ENCODE data around the gene RPS14.

The RPS14 gene

DNA sequence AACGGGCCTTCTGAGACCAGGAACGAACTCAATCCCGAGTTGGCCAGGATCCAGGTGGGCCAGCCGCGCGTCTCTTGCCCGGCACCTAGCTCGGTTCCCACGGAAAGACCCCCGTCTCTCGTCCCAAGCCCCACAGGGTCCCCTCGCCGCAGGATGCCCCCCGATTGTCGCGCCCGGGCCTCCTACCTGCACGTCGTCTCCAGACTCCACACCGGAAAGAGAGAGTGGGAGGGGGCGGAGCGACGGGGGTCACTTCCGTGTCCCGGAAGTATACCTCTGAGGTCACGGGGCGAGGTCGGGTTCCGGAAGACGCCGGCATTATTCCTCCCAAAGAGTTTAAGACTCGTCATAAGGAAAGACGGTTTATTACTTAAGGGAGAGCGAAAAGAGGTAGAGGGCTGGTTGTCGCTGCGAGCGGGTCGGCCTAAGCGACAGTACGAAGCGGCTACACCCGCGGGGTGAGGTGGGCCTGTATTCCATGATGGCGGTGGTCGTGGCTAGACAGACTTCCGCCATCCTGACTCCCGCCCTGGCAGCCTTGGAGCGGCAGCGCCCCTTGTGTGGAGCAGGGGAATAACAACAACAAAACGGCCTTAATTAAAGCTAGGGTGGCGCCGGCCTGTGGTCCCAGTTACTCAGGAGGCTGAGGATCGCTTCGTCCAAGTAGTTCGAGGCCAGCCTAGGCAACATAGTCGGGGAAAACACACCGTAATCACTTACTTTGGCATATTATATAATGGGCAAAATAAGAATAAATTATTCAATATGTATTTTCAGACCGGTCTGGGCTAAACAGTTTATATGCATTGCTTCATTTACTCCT is at the start of gene RPS14:
TSS of gene RPS14 (minus strand) at position 223 of the 823 bp plus-strand sequence. CDS start 2,006 bp downstream, outside the sequence.
- peak; percentile 92 for DNase-seq

GRCh38 chr5:150498971-150499370 is 49.4 kb upstream of the RPS14 start:
- DNase-seq: no peak

- DNase-seq: no peak
These were observed 49.0 kb upstream of the RPS14 start for GRCh38 chr5:150498501-150498900.

GRCh38 chr5:150497989-150498317 is 48.4 kb upstream of the RPS14 start:
- DNase-seq: no peak

GRCh38 chr5:150497274-150497988 is 47.9 kb upstream of the RPS14 start:
- DNase-seq: no peak

GRCh38 chr5:150496534-150496933 is 47.0 kb upstream of the RPS14 start:
- DNase-seq: no peak

GRCh38 chr5:150496098-150496497 is 46.6 kb upstream of the RPS14 start:
- DNase-seq: no peak

DNA sequence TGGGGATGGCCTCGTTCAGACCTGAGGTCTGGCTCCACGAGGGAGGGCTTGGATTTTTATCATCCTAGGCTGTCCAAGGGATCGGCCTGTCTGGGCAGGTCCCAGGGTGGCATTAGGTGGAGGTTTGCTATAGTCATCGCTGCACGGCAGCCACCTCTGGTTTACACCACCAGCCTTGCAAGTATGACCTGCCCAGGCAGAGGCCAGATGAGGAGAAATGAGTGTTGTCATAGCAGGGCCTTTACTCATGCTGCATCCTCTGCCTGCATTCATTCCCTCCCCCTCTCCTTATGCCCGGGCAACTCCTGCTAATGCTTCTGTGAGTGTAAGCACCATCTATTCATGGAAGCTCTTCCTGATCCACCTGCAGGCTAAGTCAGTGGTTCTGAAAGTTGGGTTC is 43.1 kb upstream of the RPS14 start:
- no peak for DNase-seq

DNA sequence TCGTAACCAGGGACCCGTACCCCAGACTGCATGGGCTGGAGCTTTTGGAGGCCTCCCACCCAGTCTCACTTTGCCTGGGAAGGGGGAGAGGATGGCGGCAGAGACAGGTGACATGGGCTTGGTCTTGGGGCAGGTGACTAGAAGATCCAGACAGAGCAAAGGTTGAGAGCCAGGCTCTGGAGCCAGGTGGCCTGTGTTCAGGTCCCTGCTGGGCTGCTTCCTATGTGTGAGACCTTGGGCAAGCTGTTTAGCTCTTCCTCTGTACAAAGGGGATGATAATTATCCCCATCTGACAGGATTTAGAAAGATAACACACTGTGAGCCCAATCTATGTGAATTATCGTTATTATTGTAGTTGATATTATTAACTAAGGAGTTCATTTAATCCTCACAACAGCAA is 42.3 kb upstream of the RPS14 start:
- no peak for DNase-seq

DNA sequence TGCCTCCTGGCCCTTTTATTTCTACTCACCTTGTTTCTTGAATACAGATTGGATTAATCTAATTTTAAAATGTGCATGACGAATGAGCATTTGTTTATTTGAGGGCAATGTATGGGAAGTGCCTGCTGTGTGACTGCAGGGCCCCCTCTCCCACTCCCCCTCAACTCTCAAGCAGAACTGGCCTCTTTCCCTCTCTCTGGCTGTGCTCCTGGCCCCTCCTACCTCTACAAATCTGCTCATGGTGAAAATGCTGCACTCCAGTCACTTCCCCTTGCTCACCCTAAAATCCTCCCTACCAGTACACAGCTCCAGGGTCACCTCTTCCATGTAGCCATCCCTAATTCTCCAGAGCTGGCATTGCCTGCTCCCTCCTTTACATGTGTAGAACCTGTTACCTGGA is 41.2 kb upstream of the RPS14 start:
- no peak for DNase-seq

DNA sequence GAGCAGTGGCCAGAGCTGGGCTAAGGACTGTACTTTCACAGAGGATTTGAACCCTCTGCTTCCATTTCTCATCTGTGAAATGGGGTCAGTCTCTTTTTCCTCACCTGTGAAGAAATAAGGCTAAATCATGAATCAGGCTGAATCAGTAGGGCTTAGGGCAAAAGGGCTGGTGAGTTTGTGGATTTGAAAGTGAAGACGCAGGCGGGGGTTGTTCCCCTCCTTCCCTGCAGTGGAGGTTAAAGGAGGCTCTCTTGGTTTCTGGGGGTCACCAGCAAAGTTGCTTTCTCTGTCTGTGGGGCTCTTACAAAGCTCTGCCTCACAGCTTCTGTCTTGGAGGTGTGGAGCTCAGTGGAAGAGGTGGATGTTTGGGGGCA is 40.7 kb upstream of the RPS14 start:
- DNase-seq: no peak

GRCh38 chr5:150489360-150490295 is 40.1 kb upstream of the RPS14 start:
- no peak for DNase-seq

DNA sequence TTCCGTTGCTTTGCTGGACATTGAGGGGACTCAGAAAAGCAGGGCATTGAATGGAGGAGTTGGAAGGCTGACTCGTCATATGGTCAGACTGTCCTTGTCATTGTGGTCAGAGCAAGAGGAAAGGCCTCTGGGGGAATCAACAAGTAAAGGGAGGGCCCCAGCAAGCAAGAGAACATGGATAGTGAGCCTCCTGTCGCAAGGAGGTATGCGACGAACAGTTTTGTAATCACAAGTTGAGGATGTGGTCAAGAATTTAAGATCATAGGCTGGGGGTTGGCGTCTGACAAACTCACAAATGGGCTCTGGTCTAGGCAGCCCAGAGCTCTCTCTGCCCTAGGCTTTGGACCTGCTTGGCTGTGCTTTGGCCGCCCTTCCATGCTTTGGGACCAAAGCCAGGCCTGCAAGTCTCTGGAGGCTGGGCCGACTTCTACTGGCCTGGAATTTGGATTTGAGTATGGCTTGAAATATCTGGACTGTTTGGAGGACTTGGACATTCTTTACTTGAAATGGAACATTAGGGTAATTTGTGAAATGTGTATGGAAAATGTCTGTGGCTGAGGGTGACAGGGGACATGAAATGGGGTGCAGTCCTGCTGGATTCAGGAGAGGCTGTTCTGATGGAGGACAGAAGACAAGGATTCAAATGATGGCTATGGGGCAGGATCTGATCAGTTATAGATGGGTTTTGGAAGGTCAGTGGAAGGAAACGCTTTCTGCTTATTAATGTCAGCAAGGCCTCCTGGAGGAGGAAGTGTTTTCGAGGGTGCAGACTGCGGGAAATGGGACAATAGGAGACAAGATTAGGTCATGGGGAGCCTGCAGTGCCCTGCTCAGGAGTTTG is 39.2 kb upstream of the RPS14 start:
- DNase-seq: no peak

DNA sequence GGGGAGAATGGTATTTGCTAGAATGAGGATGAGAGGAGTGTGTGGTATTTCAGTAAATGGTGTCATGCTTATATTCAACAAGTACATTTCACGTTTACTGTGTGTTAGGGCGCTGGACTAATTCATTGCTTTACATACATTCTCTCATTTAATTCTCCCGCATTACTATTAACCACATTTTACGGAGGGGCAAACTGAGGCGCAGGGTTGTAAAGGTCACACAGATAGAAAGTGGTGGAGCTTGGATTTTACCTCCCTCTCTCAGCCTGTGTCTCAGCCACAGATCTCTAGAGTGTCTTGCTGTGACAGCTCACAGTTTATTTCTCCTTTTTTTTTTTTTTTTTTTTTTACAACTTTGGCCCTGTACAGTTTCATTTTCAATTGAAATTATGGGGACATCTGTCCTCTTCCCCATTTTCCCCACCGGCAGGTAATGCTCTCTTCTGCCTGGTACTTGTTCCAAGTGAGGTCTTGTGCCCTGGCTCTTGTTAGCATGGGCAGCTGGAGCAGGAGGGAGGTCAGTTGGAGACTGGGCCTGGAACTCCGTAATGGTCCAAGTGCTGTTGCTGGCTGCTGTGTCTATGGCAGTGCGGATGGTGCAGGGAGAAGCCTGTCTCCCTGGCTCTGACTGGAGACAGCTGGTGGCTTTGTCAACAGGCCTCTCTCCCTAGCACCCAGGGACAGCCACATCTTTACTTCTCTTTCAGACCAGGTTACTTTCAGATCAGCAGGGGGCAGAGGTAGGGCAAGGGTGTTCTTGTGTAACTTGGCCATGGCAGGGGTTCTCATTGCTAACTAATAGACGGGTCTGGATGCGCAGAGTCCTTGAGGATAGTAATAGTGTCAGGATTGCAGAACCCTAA is 37.9 kb upstream of the RPS14 start:
- DNase-seq: no peak

GRCh38 chr5:150486402-150487198 is 37.1 kb upstream of the RPS14 start:
- peak; percentile 48 for DNase-seq

GRCh38 chr5:150485693-150486401 is 36.3 kb upstream of the RPS14 start:
- peak; percentile 43 for DNase-seq

DNA sequence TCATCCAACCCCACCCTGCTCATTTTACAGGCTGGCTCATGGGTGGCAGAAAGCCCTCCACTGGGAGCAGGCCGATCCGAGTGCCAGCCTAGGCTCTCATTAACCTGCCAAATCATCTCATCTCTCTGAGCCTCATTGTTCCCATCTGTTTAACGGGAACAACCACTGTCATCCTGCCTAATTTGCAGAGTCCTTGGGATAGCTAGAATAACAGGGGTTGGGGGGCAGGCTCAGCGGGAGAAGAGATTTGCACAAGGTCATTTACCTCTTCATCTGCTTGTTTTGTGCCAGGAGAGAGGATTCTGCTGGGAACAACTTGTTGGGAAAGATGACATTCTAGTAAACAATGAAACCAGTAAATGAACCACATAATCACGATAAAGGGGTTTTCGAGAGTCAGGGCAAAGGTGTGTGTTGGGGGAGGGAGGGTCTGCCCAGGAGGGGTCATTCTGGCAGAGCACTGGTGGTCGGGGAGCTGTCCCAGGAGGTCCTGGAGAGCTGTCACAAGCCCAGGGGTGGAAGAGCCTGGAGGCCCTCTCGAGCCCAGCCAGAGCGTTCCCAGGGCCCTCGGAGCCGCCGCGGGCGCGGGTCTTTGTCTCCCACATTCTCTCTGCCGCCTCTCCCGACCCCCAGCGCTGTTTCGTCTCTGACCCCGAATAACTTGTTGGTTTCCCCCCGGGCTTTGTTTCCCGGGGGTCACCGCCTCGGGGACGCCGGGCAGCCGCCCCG is 35.6 kb upstream of the RPS14 start:
- DNase-seq: no peak

DNA sequence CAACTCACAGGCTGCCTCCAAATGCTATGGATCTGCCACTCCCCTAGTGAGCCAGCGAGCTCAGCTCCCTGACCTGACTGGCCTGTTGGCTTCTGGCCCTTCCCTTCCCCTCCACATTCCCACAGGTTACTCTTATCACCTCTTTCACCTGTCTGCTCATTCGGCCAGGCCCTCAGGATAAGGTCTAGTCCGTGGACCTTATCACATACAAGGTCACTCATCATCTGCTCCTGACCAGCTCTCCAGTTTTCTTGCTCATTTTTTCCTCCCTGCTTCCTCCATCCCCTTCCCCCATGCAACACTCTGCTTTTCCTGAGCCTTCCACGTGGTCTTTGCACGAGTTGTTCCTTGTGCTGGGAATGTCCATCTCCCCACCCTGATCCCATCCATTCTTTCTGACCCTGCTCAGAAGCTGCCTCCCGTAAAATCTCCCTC is 32.5 kb upstream of the RPS14 start:
- no peak for DNase-seq

DNA sequence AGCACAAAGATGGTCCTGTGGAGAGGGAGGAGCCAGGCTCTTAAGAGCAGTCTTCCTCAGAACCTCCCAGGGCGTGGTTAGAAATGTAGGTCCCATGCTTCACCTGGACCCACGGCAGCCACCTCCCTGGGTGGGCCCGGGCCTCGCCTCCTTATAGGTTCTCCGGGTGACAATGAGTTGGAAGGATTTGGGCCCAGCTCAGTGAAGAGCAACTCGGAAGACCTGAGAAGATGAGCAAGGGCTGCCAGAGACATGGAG is 32.1 kb upstream of the RPS14 start:
- DNase-seq: no peak

All from stimulated activated CD4-positive, alpha-beta T cell treated with anti-CD3 and anti-CD28 coated beads, Interleukin-12 subunit alpha, Interleukin-12 subunit beta, amount 100 ng/mL, for 4 hours (primary cell).